Sigmoid colon (tissue), 4 donors: Measurements from ENCODE around the gene CNOT4.

Experiments
- EP300 ChIP-seq, 4 donors: sonication (generic); formaldehyde crosslinking; IDR thresholded peaks; one replicate each; pipeline ENCODE4 v1.6.1; 2017; ENCODE audit warnings: antibody characterized with exemption in 4 of 4
- POLR2A ChIP-seq, 2 donors: fragments of 450-650 bp; IDR thresholded peaks; one replicate each; pipeline ENCODE4 v1.6.1; 2016; ENCODE audit warnings: antibody characterized with exemption in 2 of 2, mild to moderate bottlenecking in 2 of 2, moderate library complexity in 2 of 2
- TF ChIP-seq, protein P1 (sequence below), 4 experiments: fragments of 450-650 bp in 3 of 4; fragments of 200-600 bp in 1 of 4; IDR thresholded peaks; one replicate each; pipeline ENCODE4 v1.5.1; 2016 to 2019; ENCODE audit warnings: antibody characterized with exemption in 4 of 4, mild to moderate bottlenecking in 3 of 4, moderate library complexity in 2 of 4

GRCh38 chr7:135388616-135389015 lies 121.3 kb downstream of the CNOT4 start:
- TF ChIP-seq, protein P1, sequence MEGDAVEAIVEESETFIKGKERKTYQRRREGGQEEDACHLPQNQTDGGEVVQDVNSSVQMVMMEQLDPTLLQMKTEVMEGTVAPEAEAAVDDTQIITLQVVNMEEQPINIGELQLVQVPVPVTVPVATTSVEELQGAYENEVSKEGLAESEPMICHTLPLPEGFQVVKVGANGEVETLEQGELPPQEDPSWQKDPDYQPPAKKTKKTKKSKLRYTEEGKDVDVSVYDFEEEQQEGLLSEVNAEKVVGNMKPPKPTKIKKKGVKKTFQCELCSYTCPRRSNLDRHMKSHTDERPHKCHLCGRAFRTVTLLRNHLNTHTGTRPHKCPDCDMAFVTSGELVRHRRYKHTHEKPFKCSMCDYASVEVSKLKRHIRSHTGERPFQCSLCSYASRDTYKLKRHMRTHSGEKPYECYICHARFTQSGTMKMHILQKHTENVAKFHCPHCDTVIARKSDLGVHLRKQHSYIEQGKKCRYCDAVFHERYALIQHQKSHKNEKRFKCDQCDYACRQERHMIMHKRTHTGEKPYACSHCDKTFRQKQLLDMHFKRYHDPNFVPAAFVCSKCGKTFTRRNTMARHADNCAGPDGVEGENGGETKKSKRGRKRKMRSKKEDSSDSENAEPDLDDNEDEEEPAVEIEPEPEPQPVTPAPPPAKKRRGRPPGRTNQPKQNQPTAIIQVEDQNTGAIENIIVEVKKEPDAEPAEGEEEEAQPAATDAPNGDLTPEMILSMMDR (IDR thresholded peaks at IDR 0.05) = no peak
- TF ChIP-seq POLR2A (IDR thresholded peaks at IDR 0.05) (no peak), EP300 (IDR thresholded peaks at IDR 0.05) (no peak)
